HG02759 (cell line): ENCODE data around the gene MAPK8.
A peak's percentile ranks its signal among the peaks of the same experiment; 100 is the strongest.
"Not testable (repeated sequence)": the region's sequence is repeated elsewhere in the genome, so short reads cannot be mapped to it uniquely, and the experiment has no call there.

Experiments used
- ATAC-seq: cut with Tn5 transposase; IDR thresholded peaks from one replicate; pipeline ENCODE4 v1.9.1; 2021; ENCODE audit warnings: mild to moderate bottlenecking, moderate library complexity; ENCODE audit not compliant: unreplicated experiment

MAPK8 gene

DNA sequence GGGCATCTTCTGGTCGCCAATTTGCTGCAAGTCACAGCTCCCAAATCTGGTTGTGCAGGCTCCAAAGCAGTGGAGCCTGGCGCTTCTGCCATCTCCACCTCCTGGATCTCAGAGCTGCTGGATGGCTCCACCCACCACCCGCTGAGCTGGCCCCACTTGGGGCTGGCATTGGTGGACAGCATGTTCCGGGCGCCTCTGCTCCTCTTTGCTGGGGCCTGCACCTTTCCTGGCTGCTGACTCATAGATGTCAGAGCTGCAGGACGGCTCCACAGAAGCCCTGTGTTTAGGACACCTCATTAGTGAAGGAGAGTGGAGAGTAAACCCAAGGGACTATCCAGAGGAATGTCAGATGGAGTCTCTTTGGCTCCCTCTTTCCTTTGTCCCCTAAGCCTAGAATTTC is 27.4 kb downstream of the MAPK8 start:
- ATAC-seq: no peak

DNA sequence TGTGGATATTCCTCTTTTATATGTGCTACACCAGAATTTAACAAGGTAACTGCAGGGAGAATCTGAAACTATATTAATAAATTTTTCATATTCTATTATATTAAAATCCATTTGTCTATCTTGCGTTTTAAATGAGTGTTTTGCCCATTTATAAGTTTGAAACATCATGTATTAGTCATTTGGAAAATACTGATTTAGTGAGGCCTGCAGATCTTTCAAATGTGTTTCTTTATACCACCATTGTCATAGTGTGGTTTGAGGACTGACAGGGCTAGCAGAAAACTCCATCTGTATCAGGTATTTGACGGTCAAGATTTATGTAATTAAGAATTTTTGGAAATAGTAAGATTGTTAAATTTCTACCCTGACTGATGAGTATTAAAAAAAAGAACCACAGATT is 29.3 kb downstream of the MAPK8 start:
- no peak for ATAC-seq

DNA sequence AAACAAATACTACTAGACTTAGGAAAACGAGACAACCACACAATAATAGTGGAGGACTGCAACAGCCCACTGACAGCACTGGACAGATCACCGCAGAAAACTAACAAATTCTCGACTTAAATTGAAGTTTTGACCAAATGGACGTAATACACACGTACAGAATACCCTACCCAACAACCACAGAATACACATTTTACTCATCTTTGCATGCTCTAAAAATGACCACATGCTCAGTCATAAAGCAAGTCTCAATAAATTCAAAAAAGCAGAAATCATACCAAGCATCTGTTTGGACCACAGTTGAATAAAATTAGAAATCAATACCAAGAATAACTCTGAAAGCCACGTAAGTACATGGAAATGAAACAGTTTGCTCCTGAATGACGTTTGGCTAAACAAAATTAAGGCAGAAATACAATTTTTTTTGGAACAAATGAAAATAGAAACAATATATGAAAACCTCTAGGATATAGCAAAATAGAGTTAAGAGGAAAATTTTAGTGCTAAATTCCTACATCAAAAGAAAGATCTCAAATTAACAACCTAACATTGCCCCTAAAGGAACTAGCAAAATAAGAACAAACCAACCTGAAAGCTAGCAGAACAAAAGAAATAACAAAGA is 30.6 kb downstream of the MAPK8 start:
- peak; percentile 83 for ATAC-seq

DNA sequence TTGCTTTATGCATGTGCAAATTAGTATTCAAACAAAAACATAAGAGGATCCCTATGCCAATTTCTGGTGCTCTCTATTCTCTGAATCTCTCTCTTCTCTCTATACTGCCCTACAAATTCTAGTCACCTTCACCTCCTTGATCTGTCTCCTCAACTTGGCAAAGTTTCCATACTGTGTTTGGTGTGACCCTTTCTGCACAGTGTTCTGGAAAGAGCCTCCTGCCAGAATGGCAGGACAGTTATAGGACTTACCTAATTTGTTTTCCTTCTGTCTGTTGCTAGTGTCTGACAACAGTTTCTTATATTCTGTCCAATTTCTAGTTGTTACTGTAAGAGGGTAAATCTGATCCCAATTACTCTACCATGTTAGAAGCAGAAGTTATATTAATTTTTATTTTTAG is 34.3 kb downstream of the MAPK8 start:
- ATAC-seq: no peak

DNA sequence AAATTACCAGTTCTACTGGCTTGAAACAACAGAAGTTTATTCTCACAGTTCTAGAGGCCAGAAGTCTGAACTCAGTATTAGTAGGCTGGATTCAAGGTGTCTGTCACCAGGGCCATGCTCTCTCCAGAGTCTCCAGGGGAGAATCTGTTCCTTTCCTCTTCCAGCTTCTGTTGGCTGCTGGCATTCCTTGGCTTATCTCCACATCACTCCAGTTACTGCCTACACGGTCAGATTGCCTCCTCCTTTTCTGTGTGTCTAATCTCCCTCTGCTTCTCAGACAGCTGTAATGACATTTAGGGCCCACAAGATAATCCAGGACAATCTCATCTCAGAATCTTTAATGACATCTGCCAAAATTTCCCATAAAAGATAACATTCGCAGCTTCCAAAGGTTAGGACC is 36.6 kb downstream of the MAPK8 start:
- no peak for ATAC-seq

DNA sequence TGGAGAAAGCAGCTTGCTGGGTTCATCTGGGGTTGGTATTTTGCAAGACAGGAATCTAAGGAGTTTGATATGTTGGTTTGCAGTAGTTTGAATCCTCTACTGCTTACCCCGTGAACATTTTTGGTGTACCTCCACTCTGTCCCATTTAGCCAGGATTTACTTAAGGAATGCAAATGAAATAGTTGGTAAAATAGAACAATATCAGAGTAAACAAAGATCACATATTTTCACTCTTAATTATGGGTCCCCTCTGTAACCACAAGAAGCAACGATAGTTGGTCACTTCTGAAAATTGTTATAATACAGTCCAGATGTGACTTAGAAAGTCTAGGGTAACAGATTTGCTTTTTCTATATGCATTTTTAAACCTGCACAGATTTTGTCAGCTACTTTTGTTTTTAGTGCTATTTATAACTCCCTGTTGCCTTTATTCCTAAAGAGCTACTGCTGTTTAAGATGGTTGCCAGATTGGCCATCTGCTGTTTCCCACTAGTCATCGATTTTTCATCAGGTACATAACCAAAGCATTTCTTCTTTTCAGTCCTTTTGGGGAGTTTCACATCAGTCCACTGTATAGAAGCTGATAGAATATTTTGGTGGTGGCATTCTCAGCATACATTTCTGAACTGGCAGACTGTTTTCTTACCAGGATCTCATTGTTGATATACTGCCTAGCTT is 37.6 kb downstream of the MAPK8 start:
- no peak for ATAC-seq

DNA sequence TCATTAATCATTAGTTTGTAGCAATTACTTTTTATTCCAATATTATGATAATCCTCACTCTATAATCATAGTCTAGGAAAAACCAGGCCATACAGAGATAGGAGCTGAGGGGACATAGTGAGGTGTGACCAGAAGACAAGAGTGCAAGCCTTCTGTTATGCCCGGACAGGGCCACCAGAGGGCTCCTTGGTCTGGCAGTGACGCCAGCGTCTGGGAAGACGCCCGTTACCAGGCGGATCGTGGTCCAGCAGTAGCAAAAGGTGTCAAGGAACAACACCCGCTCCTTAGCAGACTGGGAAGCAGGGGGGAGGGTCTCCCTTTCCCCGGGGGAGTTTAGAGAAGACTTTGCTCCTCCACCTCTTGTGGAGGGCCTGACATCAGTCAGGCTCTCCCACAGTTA is 39.8 kb downstream of the MAPK8 start:
- ATAC-seq: not testable (repeated sequence)

DNA sequence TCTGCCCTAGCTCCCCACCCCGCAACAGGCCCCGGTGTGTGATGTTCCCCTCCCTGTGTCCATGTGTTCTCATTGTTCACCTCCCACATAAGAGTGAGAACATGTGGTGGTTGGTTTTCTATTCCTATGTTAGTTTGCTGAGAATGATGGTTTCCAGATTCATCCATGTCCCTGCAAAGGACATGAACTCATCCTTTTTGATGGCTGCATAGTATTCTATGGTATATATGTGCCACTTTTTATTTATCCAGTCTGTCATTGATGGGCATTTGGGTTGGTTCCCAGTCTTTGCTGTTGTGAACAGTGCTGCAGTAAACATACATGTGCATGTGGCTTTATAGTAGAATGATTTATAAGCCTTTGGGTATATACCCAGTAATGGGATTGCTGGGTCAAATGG is 41.1 kb downstream of the MAPK8 start:
- ATAC-seq: not testable (repeated sequence)

DNA sequence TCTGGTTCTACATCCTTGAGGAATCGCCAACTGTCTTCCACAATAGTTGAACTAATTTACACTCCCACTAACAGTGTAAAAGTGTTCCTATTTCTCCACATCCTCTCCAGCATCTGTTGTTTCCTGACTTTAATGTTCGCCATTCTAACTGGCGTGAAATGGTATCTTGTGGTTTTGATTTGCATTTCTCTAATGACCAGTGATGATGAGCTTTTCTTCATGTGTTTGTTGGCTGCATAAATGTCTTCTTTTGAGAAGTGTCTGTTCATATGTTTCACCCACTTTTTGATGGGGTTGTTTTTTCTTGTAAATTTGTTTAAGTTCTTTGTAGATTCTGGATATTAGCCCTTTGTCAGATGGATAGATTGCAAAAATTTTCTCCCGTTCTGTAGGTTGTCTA is 41.5 kb downstream of the MAPK8 start:
- not testable (repeated sequence) for ATAC-seq

DNA sequence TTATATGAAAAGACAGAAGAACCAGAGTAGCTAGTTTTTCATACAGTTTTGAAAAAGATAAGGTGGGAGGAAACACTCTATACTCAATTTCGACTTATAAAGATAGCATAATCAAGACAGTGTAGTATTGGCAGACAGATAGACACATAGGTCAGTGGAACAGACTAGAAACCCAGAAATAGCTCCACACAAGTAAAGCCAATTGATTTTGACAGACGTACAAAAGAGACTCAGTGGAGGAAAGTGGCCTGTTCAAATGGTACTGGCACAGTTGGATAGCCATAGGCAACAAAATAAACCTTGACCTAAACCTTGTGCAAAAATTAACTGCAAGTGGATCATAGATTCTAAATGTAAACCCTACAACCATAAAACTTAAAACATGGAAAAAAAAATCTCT is 46.8 kb downstream of the MAPK8 start:
- no peak for ATAC-seq

DNA sequence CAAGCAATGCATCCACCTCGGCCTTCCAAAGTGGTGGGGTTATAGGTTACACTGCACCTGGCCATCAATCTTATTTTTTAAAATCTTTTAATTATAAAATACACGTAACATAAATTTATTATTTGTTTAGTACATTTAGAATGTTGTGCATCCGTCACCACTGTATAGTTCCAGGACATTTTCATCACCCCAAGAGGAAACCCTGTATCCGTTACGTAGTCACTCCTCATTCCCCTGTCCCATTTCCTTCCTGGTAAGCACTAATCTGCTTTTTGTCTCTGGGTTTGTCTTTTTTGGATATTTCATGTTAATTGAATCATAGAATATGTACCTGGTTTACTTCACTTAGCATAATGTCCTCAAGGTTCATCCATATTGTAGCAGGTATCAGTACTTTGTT is 51.2 kb downstream of the MAPK8 start:
- no peak for ATAC-seq

DNA sequence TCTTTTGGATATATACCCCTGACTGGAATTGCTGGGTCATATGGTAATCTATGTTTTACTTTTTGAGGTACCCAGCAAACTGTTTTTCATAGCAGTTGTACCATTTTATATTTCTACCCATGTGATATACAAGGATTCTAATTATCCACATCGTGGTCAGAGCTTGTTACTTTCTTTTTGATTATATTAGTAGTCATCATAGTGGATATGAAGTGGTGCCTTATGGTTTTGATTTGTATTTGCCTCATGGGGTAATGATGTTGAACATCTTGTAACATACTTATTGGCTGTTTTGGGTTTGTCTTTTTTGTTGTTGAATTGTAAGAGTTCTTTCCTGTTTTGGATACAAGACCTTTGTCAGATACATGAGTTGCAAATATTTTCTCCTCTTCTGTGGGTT is 51.7 kb downstream of the MAPK8 start:
- ATAC-seq: no peak

DNA sequence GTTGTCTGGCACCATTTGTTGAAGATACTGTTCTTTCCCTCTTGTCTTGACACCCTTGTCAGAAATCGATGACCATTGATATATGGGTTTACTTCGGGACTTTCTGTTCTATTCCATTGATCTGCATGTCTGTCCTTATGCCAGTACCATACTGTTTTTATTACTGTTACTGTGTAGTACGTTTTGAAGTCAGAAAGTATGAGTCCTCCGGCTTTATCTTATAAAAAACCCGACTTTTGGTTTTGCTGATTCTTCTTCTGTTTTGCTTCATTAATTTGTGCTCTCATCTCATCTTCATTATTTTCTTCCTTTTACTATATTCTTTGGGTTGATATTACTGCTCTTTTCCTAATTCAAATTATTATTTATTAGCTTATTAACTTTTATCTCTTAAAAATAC is 52.4 kb downstream of the MAPK8 start:
- ATAC-seq: no peak

DNA sequence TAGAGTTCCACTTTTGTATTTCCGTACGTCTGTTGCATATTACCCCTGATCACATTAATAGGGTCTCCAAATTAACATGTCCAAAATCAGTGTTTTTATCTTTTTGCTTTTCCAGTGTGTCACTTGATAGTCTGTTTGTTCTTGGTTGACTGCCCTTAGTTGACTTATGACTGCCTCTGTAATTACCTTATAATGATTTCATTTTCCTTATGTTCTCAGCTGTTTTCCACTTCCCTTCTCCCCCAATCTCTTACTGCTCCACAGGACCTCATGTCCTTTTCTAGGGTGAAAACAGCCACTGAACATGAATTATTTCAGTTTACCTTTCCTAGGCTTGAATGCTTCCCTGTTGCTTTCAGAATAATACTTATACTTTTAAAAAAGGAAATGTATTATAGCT is 54.7 kb downstream of the MAPK8 start:
- no peak for ATAC-seq

DNA sequence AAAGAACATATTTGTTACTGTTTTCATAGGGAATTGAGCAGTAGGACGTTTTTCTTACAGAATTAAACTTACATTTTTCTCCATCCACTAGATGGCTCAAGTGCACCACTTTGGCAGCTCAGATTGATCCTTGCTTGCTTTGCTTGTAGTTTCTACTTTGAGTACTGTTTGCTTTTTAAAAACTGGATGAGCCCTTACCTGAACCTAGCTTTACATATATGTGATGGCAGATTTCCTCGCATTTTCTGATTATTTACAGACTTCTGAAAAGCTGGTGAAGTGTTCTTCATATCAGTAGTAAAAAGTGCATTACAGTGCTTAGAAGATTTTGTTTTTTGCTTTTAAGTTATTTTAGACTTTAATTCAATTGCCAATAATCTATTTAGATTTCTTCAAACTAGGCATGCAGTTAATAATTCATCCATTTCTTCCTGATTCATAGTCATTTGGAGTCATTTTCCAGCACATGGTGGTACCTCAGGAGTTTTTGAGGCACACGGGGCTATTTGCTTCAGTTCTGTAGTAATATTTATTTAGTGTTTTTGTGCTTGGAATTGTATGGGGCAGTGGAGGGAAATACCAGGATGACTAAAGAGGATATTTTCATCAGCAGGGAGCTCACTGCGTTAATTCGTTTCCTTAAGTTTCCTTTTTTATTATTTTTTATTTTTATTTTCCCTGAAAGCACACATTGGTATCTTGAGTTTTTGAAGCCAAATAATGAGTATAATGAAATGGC is 57.3 kb downstream of the MAPK8 start:
- no peak for ATAC-seq

DNA sequence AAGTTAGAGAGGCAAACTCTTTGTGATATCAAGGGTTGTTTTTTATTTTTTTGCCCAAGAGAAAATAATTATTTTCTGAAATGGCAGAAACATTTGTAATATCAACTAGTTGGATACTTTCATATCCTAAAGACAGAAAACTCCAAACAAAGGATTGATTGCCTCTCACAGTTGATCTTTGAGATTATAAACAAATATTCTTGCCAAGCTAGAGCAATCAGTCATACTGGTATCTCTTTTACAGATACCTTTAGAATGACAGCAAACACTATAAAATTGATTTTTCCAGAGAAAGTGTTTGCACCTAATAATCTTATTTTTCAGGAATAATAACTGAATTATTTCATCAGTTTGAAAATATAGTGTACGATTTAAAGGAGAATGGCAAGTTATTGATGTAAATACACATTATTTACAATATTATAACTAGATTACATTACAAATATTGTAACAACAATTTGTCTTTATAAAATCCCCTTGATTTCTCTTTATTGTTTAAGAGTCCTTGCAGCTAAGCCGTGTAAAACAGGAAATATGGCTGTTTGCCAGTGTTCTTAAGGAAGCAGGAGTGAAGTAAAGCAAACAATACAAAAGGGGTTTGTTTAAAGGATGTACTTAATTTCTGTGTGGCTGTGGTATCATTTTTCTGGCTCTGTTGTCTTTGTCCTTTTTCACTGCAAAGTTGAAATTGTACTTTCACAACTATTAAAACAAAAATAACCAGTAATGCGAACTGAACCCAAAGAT is 58.4 kb downstream of the MAPK8 start:
- ATAC-seq: no peak

DNA sequence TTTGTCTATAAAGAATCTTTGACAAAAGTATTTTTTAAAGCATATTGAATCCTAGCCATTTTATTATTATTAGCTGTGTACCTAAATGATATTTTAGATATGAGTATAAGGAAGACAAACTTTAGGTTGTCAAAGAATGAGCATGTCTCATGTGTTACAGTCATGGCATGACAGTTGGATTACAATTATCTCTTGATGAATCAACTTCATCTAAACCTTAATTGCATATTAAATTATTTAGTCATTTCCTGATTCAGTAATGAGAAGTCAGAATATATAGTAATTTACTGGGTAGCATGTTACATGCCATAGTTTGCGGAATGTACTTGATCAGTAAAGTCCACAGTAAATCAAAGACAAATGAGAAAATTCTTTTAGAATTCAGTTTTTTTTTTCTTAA is 59.2 kb downstream of the MAPK8 start:
- ATAC-seq: no peak

DNA sequence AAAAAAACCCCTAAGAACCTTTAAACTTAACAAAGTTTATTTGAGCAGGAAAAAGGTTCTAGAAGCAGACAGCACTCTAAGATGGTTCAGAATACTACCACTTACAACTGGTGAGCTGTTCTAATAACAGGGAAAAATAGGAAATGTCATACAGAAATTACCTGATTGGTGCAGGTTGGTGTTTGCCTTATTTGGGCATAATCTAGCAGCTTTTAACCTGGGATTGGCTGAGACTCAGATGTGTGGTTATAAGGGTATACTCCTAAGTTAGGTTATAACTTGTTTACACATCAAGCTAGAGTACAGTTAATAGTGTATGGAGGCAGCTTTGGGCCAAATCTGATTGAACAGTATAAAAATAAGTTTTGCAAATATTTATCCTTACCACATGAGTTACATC is 59.8 kb downstream of the MAPK8 start:
- ATAC-seq: no peak

DNA sequence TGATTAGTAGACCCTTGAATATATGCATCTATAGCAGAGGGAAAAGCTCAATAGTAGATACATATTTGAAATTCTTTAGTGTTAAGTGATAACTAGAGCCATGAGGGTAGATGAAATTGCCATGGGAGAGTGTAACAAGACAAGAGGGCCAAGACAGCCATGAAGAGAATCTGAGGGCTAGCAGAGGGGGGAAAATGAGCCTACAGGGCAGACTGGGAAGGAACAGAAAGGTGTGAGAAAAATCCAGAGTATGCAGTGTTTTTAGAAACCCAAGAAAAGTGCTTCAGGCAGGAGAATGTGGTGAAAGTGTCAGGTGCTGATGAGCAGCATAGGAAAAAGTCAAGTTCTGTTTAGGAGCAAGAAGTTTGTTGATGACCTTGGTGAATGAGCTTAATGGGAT is 63.0 kb downstream of the MAPK8 start:
- ATAC-seq: no peak

DNA sequence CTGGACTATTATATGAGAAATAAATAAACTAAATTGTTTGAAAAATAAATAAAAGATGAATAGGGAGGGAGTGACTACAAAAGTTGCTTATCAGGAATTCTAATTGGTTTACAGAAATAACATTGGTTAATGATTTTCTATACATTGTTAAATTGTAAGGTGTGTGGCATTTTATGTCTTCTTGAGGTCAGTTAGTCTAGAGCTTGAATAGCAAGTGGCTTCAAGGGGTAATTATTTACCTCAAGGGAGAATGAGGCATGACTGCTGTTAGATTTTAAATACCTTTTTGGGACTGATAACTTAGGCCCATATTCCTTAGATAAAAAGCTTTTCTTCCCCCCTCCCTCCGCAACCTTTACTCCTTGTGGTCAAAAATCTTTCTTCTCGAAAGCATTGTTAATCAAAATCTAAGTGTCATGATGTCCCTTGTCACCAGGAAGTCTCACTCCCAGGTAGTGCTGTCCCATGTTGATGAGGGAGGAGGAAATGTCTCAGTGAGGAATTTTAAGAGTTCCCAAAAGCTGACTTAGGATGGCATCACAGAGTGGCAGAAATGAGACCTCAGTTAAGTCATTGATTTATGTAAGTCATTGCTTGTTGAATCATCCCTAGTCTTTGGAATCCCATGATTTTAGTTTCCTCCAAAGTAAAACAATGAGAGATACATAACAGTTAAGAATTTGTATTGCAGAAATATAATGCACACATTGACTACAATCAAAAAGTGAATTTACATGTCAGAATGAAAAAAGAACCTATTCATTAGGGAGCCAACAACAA is 71.5 kb downstream of the MAPK8 start:
- ATAC-seq: no peak

DNA sequence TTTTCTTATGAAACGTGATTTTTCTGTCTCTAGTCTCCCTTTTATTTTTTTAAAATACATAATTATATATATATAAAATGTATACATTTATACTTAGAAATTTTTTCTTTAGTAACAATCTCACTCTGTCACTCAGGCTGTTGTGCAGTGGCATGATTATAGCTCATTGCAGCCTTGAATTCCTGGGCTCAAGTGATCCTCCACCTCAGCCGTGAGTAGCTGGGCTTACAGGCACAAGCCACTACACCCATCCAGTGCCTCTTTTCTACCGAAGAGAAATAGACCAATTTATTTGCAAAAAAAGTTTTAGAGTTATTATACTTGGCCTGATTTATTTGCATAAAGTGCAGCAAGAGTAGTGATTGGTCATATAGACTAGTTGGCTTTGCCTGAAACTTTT is 72.2 kb downstream of the MAPK8 start:
- ATAC-seq: no peak
